NCI-H510A treated with DMSO at 0.1 percent for 48 hours (cell line): ENCODE data around the gene KRTAP22-2.

Source experiments
- DNase-seq: peaks from one replicate; lab custom pipeline; 2025; lab: John Stamatoyannopoulos, UW

KRTAP22-2 gene

DNA sequence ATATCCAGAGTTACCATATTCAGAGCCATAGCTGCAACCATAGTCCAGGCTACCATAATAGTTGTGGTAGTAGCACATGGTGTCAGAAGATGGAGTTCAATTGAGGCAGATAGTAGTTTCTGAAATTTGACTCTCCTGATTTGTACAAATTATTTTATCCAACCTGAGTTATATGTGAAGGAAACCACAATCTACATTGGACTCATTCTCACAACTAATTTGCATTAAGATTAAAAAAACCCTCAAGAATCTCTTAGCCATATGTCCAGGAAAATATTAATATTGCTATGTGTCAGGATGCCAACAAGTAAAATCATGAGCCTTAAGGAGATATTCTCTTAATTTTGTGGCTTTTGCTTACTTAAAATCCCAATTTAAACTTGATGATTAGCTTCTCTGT is at the start of gene KRTAP22-2:
Gene KRTAP22-2 (minus strand): TSS at position 101 of the 400 bp plus-strand sequence.
- DNase-seq, result no peak

DNA sequence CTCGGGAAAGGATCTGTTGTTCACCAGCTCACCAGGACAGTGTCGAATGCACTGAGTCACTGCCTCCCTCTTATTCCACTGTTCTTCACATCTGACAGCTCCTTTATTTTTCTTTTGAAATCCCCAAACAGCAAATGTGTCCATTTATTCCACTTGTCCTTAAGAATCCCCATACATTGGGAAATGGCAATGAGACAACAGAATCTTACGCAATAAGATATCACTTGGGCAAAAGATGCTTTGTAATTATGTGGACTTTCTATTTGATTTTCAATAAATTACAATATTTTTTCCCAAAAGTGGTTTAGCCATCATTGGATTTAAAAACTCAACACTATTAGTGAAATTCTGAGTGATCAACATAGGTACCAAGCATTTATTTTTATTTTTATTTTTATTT is 48.5 kb upstream of the KRTAP22-2 start:
- no peak for DNase-seq

DNA sequence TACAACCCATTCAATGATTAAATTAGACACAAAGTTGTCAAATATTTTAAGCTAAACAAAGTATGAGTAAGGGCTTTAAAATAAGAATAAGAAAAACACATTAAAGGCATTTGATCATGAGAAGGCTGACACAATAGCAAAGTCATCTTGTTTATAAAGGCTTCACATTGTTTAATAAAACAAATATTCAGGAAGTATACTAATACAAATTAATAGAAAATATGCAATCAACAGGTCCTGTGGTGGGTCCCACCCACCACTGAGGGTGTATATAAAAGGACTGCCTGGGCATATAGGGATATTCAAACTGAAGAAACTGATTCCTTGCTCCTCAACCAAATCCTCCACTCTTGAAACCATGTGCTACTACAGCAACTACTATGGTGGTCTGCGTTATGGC is 44.7 kb upstream of the KRTAP22-2 start, which contains the start of gene KRTAP20-2:
Gene KRTAP20-2 (plus strand): TSS at position 301 of the 400 bp plus-strand sequence. CDS start 58 bp downstream, at position 359.
- DNase-seq, result no peak

GRCh38 chr21:30629200-30629599 is 39.0 kb upstream of the KRTAP22-2 start:
- no peak for DNase-seq

GRCh38 chr21:30628109-30628508 is 37.9 kb upstream of the KRTAP22-2 start:
- no peak for DNase-seq

DNA sequence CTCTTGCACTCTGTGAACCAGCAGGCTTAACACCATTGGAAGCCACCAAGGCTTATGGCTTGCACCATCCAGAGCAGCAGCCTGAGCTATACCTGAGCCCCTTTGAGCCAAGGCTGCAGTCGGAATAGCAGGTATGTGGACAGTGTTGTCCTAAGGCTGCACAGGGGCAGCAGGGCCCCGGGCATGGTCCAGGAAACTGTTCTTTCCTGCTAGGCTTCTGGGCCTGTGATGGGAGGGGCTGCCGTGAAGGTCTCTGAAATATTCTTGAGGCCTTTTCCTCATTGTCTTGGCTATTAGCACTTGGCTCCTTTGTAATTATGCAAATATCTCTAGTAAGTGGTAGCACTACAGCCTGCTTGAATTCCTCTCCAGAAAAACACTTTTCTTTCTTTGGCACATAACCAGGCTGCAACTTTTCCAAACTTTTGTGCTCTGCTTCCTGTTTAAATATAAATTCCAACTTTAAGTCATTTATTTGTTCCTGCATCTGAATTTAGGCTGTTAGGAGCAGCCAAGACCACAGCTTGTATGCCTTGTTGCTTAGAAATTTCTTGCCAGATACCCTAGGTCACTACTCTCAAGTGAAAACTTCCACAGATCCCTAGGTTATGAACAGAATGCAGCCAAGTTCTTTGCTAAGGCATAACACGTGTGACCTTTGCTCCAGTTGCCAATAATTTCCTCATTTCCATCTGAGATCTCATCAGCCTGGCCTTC is 35.4 kb upstream of the KRTAP22-2 start:
- DNase-seq, result no peak

DNA sequence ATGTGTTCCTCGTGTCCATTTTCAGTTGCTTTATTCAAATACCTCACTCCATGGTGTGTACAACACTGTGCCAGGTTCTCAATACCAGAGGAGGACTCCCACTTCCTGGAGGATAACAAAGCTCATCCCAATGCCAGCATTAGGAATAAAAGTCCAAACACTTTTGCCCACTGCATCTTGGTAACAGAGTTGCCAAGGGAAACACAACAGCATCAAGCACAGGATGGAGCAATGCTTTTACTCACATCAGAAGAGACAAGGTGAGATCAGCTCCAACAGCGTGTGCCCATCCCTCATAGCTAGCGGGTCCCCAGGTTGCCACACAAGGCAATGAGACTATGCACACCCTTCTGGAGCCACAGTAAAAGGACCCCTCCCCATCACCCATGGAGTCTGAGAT is 33.2 kb upstream of the KRTAP22-2 start:
- DNase-seq, result no peak

GRCh38 chr21:30620522-30620921 is 30.3 kb upstream of the KRTAP22-2 start, which contains the start of gene KRTAP20-4:
KRTAP20-4 (plus strand) TSS chr21:30620627.
- no peak for DNase-seq

DNA sequence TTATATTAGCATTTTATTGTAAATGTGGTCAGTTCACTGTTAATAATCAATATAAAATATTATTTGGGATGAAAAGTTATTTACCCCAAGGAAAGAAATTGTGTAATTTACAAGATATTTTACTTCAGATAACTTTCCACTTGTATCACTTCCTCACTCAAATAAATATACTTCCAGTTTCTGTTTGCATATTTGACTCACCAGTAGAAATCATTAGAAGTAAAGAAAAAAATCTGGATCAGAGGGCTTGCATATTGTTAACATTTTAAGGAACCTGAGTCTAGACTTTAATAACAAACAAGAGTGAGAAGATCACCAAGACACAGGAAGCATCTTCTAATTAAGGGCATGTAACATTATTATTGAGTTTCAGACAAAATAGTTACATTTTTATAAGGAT is 29.9 kb upstream of the KRTAP22-2 start:
- DNase-seq, result no peak

DNA sequence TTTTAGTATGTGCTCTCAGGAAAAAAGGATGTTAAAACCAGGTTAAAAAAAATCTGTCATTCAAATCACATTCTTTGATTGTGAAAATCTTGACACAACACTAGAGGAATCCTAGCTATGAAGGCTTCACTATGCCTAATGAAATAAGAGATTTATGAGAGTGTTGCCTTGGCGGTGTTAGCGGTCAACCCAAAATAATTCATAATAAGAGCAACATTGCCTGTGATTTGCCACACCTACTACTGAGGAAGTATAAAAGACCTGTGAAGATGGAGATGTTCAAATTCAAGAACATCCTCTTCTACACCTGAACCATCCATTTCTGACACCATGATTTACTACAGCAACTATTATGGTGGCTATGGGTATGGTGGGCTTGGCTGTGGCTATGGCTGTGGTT is 25.9 kb upstream of the KRTAP22-2 start, which contains the start of gene KRTAP20-1:
Gene KRTAP20-1 (plus strand): TSS at position 301 of the 400 bp plus-strand sequence. CDS start 30 bp downstream, at position 331.
- DNase-seq, result no peak

DNA sequence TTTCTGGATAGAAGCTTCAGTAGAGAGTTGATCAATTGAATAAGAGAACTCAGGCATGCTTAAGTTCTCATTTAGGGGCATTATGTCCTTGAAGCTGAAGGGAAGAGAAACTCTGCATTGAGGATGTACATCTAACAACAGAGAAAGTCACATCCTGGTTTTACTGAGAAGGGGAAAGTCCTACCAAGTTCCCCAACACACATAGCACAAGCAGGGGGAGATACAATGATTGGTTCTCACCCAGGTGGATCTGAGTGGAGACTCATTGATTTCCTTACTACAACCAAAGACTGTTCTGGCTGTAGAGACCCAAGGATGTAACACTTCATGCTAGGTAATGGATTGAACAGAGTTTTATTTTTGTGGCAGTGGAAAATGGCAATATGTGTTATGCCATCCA is 25.0 kb upstream of the KRTAP22-2 start:
- no peak for DNase-seq

GRCh38 chr21:30613836-30614235 is 23.6 kb upstream of the KRTAP22-2 start, which contains the start of gene KRTAP6-1:
KRTAP6-1 (minus strand) TSS chr21:30613930; CDS start chr21:30613904, 26 bp downstream.
- no peak for DNase-seq

DNA sequence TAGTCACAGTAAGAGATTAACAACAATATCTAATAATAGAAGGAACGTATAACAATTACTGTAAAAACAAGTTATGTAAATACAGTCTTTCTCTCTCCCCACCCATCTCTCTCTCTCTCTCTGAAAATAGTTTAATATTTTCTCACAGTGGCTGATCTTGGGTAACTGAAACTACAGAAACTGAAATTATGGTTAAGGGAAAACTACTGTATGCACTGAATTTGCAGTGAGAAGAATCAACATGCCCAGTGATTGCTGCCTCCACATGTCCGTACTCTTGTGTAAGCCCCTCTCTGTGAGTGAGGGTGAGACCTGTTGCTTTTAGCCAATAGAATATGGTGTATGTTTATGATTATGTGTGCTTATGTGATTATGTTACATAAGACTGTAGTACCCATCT is 21.9 kb upstream of the KRTAP22-2 start:
- DNase-seq, result no peak

DNA sequence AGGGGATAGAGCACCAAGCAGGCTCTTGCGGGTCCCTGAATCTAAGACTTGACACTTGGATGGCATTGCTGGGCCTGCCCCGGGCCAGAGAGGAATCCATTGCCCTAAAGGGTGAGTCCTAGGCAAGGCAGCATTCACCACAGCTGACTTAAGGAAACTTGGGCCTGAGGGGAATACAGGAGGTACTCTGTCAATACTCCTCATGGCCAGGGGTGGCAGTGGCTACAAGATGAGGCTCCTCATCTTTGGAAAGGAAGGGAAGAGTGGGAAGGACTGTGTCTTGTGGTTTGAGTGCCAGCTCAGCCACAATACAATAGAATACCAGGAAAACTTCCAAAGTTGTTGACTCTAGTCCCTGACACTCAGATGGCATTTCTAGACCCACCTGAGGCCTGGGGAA is 15.8 kb upstream of the KRTAP22-2 start:
- DNase-seq, result no peak

GRCh38 chr21:30600787-30601186 is 10.6 kb upstream of the KRTAP22-2 start, which contains the start of gene KRTAP22-1:
KRTAP22-1 (plus strand) TSS chr21:30601087.
- no peak for DNase-seq

GRCh38 chr21:30598802-30599201 is 8.6 kb upstream of the KRTAP22-2 start, which contains the start of gene KRTAP6-2:
KRTAP6-2 (minus strand) TSS chr21:30598902; CDS start chr21:30598874, 28 bp downstream.
- no peak for DNase-seq

- no peak for DNase-seq
Observed at GRCh38 chr21:30592140-30592539, 1.9 kb upstream of the KRTAP22-2 start, which contains the start of gene KRTAP6-3. KRTAP6-3 (plus strand) TSS chr21:30592440; CDS start chr21:30592446, 6 bp downstream.

DNA sequence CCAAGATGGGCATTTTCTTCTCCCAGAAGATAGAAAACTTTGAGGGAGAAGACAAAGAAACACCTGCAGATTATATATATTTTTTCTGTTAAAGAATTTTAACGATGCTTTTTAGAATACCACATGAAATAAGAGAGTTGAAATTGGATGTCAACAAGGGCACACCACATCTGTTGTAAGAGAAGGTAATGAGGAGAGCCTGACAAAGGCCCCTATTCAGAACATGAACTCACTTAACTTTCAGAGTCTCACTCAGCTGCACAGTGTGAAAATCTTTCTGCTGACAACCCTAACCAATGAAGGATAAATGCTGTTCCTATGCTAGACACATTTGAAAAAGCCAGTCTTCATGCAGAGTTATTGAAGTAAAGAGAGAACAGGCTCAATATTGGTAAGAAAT is 7.3 kb downstream of the KRTAP22-2 start:
- DNase-seq, result no peak

GRCh38 chr21:30580132-30580531 is 10.1 kb downstream of the KRTAP22-2 start:
- no peak for DNase-seq

GRCh38 chr21:30579346-30579745 is 10.9 kb downstream of the KRTAP22-2 start:
- DNase-seq, result no peak

GRCh38 chr21:30577766-30578165 is 12.4 kb downstream of the KRTAP22-2 start:
- DNase-seq, result no peak

DNA sequence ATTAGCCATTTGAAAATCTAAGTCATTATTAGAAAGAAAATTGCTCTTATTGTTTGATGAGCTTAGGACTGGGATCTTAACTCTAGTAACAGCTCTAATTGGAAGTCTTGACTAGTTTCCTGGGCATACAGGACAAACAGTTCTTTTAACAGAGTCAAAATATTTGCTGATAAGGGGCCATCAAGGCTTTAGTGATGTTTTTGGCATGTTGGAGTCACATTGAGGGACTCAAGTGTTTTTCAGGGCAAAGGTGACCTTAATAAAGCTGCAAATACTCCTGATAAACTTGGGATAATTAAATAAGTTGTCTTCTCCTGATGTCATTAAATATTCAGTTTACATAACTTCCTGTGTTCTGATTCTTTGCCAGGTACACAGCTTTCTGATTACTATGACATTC is 22.6 kb downstream of the KRTAP22-2 start:
- no peak for DNase-seq

GRCh38 chr21:30563630-30564029 is 26.6 kb downstream of the KRTAP22-2 start:
- no peak for DNase-seq
